Measurements from ENCODE around the gene RREB1.

DNA sequence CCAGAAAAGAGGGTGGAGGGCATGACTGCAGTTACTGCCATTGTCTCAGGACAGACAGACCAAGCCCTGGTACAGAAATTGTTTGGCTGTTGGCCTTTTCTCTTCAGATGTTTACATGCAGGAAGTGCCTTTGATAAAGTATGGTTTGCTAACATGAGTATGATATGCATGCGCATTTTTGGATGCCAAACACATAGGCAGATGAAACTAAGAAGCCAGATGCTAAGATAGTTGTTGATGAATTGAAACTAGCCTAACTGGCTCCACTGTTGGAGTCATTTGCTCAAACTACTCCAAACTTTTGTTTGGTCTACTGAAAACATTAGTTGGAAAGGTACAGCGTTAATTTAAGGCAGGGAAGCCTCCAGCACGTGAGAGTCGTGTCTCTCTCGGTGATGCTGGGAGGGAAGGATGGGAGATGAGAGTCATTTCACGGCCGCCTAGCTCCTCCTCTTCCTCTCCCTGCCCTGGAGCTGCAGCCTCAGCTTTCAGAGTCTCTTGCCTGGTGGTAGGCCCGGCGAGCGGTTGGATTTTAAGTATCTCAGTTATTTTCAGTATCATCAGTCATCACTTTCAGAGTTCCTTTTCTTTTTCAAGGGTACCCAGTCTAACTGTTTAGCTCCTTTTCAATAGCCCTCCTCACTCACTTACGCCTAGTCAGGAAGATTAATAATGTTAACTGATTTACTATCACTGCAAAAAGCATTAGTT lies 29.7 kb downstream of the RREB1 start:
- TF ChIP-seq, protein P1, sequence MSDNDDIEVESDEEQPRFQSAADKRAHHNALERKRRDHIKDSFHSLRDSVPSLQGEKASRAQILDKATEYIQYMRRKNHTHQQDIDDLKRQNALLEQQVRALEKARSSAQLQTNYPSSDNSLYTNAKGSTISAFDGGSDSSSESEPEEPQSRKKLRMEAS (IDR thresholded peaks at IDR 0.05) = 0 out of 2 replicates have a peak, but pooled peaks have one; percentile 28
- TF ChIP-seq, protein P2, sequence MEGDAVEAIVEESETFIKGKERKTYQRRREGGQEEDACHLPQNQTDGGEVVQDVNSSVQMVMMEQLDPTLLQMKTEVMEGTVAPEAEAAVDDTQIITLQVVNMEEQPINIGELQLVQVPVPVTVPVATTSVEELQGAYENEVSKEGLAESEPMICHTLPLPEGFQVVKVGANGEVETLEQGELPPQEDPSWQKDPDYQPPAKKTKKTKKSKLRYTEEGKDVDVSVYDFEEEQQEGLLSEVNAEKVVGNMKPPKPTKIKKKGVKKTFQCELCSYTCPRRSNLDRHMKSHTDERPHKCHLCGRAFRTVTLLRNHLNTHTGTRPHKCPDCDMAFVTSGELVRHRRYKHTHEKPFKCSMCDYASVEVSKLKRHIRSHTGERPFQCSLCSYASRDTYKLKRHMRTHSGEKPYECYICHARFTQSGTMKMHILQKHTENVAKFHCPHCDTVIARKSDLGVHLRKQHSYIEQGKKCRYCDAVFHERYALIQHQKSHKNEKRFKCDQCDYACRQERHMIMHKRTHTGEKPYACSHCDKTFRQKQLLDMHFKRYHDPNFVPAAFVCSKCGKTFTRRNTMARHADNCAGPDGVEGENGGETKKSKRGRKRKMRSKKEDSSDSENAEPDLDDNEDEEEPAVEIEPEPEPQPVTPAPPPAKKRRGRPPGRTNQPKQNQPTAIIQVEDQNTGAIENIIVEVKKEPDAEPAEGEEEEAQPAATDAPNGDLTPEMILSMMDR (IDR thresholded peaks at IDR 0.05) = no peak
- TF ChIP-seq, protein P3, sequence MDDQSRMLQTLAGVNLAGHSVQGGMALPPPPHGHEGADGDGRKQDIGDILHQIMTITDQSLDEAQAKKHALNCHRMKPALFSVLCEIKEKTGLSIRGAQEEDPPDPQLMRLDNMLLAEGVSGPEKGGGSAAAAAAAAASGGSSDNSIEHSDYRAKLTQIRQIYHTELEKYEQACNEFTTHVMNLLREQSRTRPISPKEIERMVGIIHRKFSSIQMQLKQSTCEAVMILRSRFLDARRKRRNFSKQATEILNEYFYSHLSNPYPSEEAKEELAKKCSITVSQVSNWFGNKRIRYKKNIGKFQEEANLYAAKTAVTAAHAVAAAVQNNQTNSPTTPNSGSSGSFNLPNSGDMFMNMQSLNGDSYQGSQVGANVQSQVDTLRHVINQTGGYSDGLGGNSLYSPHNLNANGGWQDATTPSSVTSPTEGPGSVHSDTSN (IDR thresholded peaks at IDR 0.05) = no peak
- TF ChIP-seq MYC (IDR thresholded peaks at IDR 0.05; ENCODE audit: borderline replicate concordance, low read length) (no peak), POLR2A (IDR thresholded peaks at IDR 0.05; ENCODE audit: low read length) (no peak)
